GM18519 (cell line): ENCODE measurements around the gene RFWD3.
"Not testable (repeated sequence)": the region's sequence is repeated elsewhere in the genome, so short reads cannot be mapped to it uniquely, and the experiment has no call there.

Source experiments
- ATAC-seq: cut with Tn5 transposase; IDR thresholded peaks from one replicate; pipeline ENCODE4 v1.9.1; 2021; ENCODE audit warnings: mild to moderate bottlenecking, moderate library complexity; ENCODE audit not compliant: unreplicated experiment, low FRiP score

Gene RFWD3

GRCh38 chr16:74666010-74666421 lies 661 bp downstream of the RFWD3 start:
- ATAC-seq: no peak

GRCh38 chr16:74661064-74661463 lies 5.6 kb downstream of the RFWD3 start:
- no peak for ATAC-seq

GRCh38 chr16:74660383-74660782 lies 6.3 kb downstream of the RFWD3 start:
- ATAC-seq: no peak

GRCh38 chr16:74659041-74659440 lies 7.6 kb downstream of the RFWD3 start:
- no peak for ATAC-seq

GRCh38 chr16:74657870-74658642 lies 8.6 kb downstream of the RFWD3 start:
- no peak for ATAC-seq

- no peak for ATAC-seq
Observed at GRCh38 chr16:74654536-74655050, 12.1 kb downstream of the RFWD3 start.

- ATAC-seq: not testable (repeated sequence)
Observed at GRCh38 chr16:74652883-74653282, 13.8 kb downstream of the RFWD3 start.

GRCh38 chr16:74652249-74652648 lies 14.4 kb downstream of the RFWD3 start:
- no peak for ATAC-seq

GRCh38 chr16:74651841-74652240 lies 14.8 kb downstream of the RFWD3 start:
- no peak for ATAC-seq

GRCh38 chr16:74650966-74651567 lies 15.6 kb downstream of the RFWD3 start:
- no peak for ATAC-seq

GRCh38 chr16:74649839-74650504 lies 16.7 kb downstream of the RFWD3 start:
- no peak for ATAC-seq

GRCh38 chr16:74641969-74642368 lies 24.7 kb downstream of the RFWD3 start:
- ATAC-seq: no peak

- no peak for ATAC-seq
Observed at GRCh38 chr16:74637742-74638453, 28.8 kb downstream of the RFWD3 start.

GRCh38 chr16:74635303-74635702 lies 31.4 kb downstream of the RFWD3 start:
- ATAC-seq: no peak

GRCh38 chr16:74633686-74634085 lies 33.0 kb downstream of the RFWD3 start:
- no peak for ATAC-seq

GRCh38 chr16:74627506-74628220 lies 39.0 kb downstream of the RFWD3 start:
- no peak for ATAC-seq

- no peak for ATAC-seq
Observed at GRCh38 chr16:74626741-74627416, 39.8 kb downstream of the RFWD3 start.

- ATAC-seq: no peak
Observed at GRCh38 chr16:74625500-74626350, 41.0 kb downstream of the RFWD3 start.

GRCh38 chr16:74623839-74624235 lies 42.8 kb downstream of the RFWD3 start:
- no peak for ATAC-seq
